Endodermal cell (in vitro differentiated cells): Measurements from ENCODE around the gene RGS6. TPM values are rescaled to one million over a fixed set of nuclear protein-coding genes. Genes with fewer than 3 reads are reported as not detected.

Experiments
- DNase-seq: peaks from one replicate; pipeline ENCODE4 v3.0.0-alpha.2; 2017
- H3K27ac ChIP-seq: 2 replicates; pipeline ENCODE4 v1.5.1; 2013; ENCODE audit warnings: mild to moderate bottlenecking, low read depth, low read length, moderate library complexity
- H3K27me3 ChIP-seq: 2 replicates; pipeline ENCODE4 v1.6.1; 2013; ENCODE audit warnings: mild to moderate bottlenecking, low read length, moderate library complexity; ENCODE audit not compliant: insufficient read depth, control insufficient read depth, poor library complexity, severe bottlenecking
- H3K36me3 ChIP-seq: 2 replicates; pipeline ENCODE4 v1.7.0; 2013; ENCODE audit warnings: mild to moderate bottlenecking, low read length, moderate library complexity; ENCODE audit not compliant: control insufficient read depth, insufficient read depth
- H3K4me1 ChIP-seq: one replicate; pipeline ENCODE4 v1.7.0; 2013; ENCODE audit warnings: low read length; ENCODE audit not compliant: control insufficient read depth, insufficient read depth
- H3K4me3 ChIP-seq: 2 replicates; pipeline ENCODE4 v1.5.1; 2013; ENCODE audit warnings: mild to moderate bottlenecking, low read length, moderate library complexity
- H3K9ac ChIP-seq: 2 replicates; pipeline ENCODE4 v1.6.1; 2013; ENCODE audit warnings: mild to moderate bottlenecking, low read length, moderate library complexity; ENCODE audit not compliant: poor library complexity, severe bottlenecking; ENCODE audit errors: extremely low read depth
- H3K9me3 ChIP-seq: 2 replicates; pipeline ENCODE4 v1.6.1; 2013; ENCODE audit warnings: mild to moderate bottlenecking, low read length, moderate library complexity; ENCODE audit not compliant: control insufficient read depth
- H3K27ac Mint-ChIP-seq: 2 replicates; pipeline ENCODE4 v1.8.0; 2020; ENCODE audit warnings: mixed read lengths
- H3K27me3 Mint-ChIP-seq: 2 replicates; pipeline ENCODE4 v1.8.0; 2021; ENCODE audit warnings: mild to moderate bottlenecking, mixed read lengths; ENCODE audit not compliant: insufficient read depth
- H3K36me3 Mint-ChIP-seq: 2 replicates; pipeline ENCODE4 v1.8.0; 2020; ENCODE audit warnings: low read depth, mixed read lengths
- H3K4me1 Mint-ChIP-seq: 2 replicates; pipeline ENCODE4 v1.8.0; 2020; ENCODE audit warnings: mixed read lengths
- H3K4me3 Mint-ChIP-seq: 2 replicates; pipeline ENCODE4 v1.8.0; 2020; ENCODE audit warnings: mild to moderate bottlenecking, moderate library complexity, mixed read lengths
- H3K9me3 Mint-ChIP-seq: 2 replicates; pipeline ENCODE4 v1.8.0; 2020; ENCODE audit warnings: mild to moderate bottlenecking, mixed read lengths
- WGBS, 2 experiments: methylation state at CpG; one replicate each; pipeline versions ENCODE4 v1.1.5 to v1.1.7; 2013; ENCODE audit warnings: missing lambda C conversion rate in 2 of 2, mixed read lengths in 1 of 2; ENCODE audit not compliant: insufficient coverage in 1 of 2, insufficient read length in 1 of 2; 5-methylcytosine and 5-hydroxymethylcytosine counted together
- total RNA-seq, 2 donors: library from RNA; stranded (reverse); fragmentation: NEBNext Ultra II Directional in 1 of 2; extraction: Animal tissue kit (Norgen Biotek cat#: 25700) in 1 of 2; gene quantifications; 2 replicates in 1 of 2; 3 replicates in 1 of 2; pipeline ENCODE4 v1.2.1, GENCODE V29; 2021
- TF ChIP-seq, protein P1 (sequence below): fragments of 200-600 bp; sonication (generic); conservative IDR thresholded peaks from 2 replicates; pipeline ENCODE4 v1.5.0; 2021; ENCODE audit warnings: antibody characterized with exemption, mild to moderate bottlenecking

RGS6 gene
- total RNA-seq, 2 donors from 2014 or later = 10.1 to 16.3 TPM

- no peak overlapping the region for H3K27ac Mint-ChIP-seq
- no peak overlapping the region for H3K9ac ChIP-seq
- no peaks in the 10 kb centered on the region for H3K36me3 Mint-ChIP-seq
- TF ChIP-seq, protein P1, sequence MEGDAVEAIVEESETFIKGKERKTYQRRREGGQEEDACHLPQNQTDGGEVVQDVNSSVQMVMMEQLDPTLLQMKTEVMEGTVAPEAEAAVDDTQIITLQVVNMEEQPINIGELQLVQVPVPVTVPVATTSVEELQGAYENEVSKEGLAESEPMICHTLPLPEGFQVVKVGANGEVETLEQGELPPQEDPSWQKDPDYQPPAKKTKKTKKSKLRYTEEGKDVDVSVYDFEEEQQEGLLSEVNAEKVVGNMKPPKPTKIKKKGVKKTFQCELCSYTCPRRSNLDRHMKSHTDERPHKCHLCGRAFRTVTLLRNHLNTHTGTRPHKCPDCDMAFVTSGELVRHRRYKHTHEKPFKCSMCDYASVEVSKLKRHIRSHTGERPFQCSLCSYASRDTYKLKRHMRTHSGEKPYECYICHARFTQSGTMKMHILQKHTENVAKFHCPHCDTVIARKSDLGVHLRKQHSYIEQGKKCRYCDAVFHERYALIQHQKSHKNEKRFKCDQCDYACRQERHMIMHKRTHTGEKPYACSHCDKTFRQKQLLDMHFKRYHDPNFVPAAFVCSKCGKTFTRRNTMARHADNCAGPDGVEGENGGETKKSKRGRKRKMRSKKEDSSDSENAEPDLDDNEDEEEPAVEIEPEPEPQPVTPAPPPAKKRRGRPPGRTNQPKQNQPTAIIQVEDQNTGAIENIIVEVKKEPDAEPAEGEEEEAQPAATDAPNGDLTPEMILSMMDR = no peak
- no peaks in the 10 kb centered on the region for H3K36me3 ChIP-seq
- H3K9me3 ChIP-seq = peaks cover 27% of the 10 kb centered on the region
- no peaks in the 10 kb centered on the region for H3K4me1 ChIP-seq
- no peak overlapping the region for H3K4me3 ChIP-seq
- no peaks in the 10 kb centered on the region for H3K27me3 Mint-ChIP-seq
- DNase-seq = no peak
- H3K27me3 ChIP-seq = no peaks in the 10 kb centered on the region
- peaks cover 30% of the 10 kb centered on the region for H3K9me3 Mint-ChIP-seq
- H3K4me1 Mint-ChIP-seq = no peaks in the 10 kb centered on the region
- 92 to 93% methylated on average over 2 to 3 of the region's 3 CpGs for WGBS, 2 experiments
- H3K4me3 Mint-ChIP-seq = no peak overlapping the region
- H3K27ac ChIP-seq = no peak overlapping the region
Measured at GRCh38 chr14:72301352-72301751, 369.1 kb downstream of the RGS6 start.

DNA sequence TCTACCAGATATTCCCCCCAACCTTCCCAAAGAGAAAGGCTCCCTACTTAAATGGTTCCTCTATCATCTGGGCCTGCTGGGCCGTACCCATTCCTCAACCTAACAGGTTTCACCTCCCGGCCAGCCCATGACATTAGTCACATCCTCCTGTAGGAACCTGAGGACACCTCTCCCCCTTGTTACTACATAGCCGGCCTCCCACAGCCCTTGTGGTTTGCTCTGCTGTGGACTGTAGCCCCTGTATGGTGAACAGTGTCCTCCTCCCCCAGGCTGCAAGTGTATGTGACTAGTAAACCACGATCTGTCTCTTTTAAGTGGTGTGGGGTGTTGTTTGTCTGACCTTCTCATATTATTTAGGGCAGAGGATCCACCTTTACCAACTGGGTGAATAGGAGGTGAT lies 371.7 kb downstream of the RGS6 start:
- H3K27ac ChIP-seq = no peak overlapping the region
- peaks cover 32% of the 10 kb centered on the region for H3K9me3 ChIP-seq
- no peak overlapping the region for H3K27ac Mint-ChIP-seq
- H3K4me3 Mint-ChIP-seq = no peak overlapping the region
- H3K36me3 ChIP-seq = no peaks in the 10 kb centered on the region
- no peak overlapping the region for H3K4me3 ChIP-seq
- 88% methylated on average over 3 of the region's 4 CpGs; no CpG with 5 or more reads in 1 of the 2 experiments for WGBS, 2 experiments
- H3K4me1 Mint-ChIP-seq = no peaks in the 10 kb centered on the region
- TF ChIP-seq, protein P1 = no peak
- no peaks in the 10 kb centered on the region for H3K27me3 Mint-ChIP-seq
- DNase-seq = no peak
- no peaks in the 10 kb centered on the region for H3K36me3 Mint-ChIP-seq
- H3K27me3 ChIP-seq = no peaks in the 10 kb centered on the region
- peaks cover 36% of the 10 kb centered on the region for H3K9me3 Mint-ChIP-seq
- no peak overlapping the region for H3K9ac ChIP-seq
- no peaks in the 10 kb centered on the region for H3K4me1 ChIP-seq

- no peaks in the 10 kb centered on the region for H3K27me3 Mint-ChIP-seq
- H3K4me1 Mint-ChIP-seq = no peaks in the 10 kb centered on the region
Measured at GRCh38 chr14:72305561-72305960, 373.3 kb downstream of the RGS6 start.

More at GRCh38 chr14:72305561-72305960, 373.3 kb downstream of the RGS6 start:
- Histone ChIP-seq H3K4me3 (no peak overlapping the region), H3K27ac (no peak overlapping the region), H3K9me3 (peaks cover 32% of the 10 kb centered on the region), H3K36me3 (no peaks in the 10 kb centered on the region), H3K27me3 (no peaks in the 10 kb centered on the region), H3K9ac (no peak overlapping the region), H3K4me1 (no peaks in the 10 kb centered on the region)
- no peak for DNase-seq
- Mint-ChIP-seq H3K36me3 (no peaks in the 10 kb centered on the region), H3K27ac (no peak overlapping the region), H3K9me3 (peaks cover 36% of the 10 kb centered on the region), H3K4me3 (no peak overlapping the region)
- TF ChIP-seq, protein P1 = no peak
